ENCODE data around the gene RXRB.

The RXRB gene

DNA sequence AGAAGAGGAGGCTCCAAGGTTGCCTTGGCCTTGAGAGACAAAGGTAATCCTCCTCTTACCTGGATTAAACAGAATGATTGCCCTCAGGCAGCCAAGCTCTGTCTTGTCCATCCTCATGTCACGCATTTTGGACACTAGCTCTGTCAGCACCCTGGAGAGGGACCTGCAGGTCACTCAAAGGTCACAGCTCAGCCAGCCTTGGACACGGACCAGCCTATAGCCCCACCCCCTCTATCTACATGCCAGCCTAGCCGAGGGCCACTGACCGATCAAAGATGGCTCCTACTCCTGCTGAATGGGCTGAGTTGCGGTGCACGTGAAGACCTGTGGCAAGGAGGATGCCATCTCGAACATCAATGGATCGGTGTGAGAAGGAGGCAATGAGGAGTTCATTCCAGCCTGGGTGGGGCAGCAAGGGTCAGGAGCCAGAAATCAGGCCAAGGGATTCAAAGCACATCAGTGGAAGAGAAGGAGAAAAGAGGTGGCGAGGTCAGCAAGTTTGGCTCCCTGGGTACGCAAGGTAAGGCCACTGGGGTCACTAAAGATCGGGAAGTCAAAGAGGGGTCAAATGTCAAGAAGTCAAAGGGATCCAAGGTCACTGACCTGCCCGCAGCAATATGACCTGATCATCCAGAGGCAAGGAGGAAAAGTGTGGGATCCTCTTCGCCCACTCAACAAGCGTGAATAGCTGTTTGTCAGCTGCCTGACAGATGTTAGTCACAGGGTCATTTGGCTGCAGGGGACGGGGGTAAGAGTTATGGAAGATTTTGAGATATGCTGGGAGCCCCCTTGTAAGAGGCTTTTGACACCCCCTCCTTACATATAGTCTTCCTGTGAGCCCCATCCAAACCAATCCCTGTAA is 4.9 kb downstream of the RXRB start:
- DNase-seq: no peak

- no peak for DNase-seq
Observed at GRCh38 chr6:33194431-33194979, 6.0 kb downstream of the RXRB start.

DNA sequence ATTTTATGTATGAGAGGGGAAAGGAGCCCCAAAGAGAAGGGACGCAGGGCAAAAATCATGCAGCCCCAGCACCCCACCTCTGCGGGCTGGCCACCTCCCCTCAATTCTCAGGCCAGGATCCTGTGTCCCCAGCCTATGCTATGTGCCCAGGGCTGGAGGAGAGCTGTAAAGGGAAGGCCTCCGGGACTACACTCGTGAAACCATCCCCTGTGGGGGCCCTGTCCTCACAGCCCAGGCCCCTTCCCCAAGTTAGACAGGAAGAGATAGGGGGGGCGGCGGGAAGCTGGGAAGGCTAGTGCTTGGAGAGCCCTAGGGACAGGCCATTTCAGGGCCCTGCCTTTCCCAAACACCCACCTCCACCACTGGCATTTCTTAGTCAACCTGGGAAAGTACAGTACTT is 6.8 kb downstream of the RXRB start:
- no peak for DNase-seq

DNA sequence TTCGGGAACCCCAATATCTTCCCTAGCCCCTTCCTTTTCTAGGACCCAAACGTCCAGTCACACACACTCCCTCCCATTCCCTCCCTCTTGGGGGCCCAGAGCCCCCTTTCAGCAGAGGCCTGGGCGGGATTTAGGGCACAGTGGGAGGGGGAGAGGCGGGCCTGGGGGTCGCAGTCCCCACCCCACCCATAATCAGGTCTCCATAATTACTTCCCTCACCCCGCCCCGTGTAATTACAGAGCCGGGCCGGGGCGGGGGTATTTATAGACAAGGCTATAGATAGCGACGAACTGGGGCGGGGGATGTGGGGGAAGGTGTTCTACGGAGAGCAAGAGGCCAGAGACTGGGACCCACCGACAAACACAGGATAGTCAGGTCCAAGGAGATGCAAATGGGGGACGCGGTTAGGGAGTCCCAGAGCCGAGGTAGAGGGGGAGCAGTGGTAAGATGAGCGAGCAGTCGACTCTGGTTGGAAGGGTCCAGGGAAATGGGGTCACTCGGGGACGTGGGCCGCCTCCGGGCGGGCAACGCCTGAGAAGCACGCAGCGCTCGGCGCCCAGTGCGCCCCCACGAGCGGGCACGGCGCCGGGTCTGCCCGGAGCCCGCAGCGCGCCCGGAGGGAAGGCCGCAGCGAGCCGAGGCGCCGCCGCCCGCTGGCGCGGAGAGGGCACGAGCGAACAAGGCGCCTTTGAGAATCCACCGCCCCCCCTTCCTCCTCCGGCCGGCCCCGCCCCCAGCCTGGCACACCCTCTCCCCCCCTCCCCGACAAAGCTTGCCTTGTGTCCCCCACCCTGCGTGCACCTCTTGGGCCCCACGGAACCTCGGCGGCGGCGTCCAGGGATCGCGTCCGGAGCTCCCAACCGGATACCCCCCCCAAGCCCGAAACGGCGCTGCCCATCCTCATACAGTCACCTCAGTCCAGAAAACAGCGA is 7.5 kb downstream of the RXRB start:
- DNase-seq: peak in 2 of 5 donors; percentile 17 to 26

GRCh38 chr6:33192105-33192646 is 8.3 kb downstream of the RXRB start, which contains the start of gene COL11A2:
COL11A2 (minus strand) TSS chr6:33192467; CDS start chr6:33192240, 227 bp downstream.
- peak in 2 of 5 donors; percentile 27 to 28 for DNase-seq

DNA sequence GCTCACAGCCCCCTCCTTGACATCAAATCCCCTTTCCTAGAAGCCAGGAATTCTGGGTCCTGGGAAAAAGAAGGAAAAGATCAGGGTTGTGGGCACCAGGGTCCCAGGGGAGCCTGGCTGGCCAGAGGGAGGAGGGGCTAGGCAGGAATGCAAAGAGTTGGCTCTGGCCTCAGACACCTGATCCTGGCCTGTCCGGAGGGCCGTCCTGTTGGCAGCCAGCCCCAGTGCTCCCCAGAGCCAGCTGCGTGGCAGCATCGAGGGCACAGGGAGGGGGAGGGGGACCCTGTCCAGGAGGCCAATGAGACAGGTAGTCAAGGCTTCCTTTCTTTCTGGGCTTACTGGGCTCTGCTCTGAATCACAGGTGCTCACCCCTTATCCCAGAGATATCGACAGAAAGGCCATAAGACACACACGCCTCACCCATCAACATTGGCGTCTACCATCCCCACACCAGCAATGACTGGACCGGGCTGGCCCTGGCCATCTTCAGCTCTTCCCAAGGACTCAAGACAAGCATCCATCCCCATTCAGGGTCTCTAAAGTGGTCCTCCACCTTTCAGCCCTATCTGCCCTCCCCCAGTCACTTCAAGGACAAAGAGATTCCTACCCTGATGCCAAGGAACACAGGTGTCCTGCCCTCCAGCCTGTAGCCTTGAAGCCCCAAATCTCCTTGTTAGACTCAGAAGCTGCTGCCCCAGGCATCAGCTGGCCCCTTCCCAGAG is 8.9 kb downstream of the RXRB start:
- no peak for DNase-seq

DNA sequence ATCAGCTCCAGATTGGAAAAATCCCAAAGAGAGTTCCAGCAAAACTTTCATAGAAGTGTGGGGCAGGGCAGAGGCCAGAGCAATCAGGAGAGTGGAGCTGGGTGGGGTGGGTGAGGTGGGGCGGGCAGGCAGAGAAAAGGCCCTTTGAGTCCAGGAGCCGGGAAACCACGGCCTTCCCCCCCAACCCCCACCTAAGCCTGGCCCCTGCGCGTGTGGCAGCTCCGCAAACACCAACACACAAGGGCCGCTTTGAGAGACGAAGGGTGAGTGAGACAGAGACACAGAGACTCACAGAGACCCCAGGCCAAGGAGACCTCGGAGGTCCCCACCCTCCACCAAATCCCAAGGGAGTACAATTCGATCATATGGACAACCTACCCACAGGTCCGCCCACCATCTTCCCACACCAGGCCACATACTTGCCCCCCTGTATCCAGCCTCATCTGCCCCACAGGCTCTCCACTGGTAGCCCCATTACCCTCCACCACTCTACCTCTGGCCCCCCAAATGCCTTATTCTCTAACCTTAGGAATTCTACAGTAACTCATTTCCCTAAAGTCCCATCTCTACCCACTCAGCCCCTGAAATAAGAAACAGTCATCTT is 9.9 kb downstream of the RXRB start:
- DNase-seq: no peak

DNA sequence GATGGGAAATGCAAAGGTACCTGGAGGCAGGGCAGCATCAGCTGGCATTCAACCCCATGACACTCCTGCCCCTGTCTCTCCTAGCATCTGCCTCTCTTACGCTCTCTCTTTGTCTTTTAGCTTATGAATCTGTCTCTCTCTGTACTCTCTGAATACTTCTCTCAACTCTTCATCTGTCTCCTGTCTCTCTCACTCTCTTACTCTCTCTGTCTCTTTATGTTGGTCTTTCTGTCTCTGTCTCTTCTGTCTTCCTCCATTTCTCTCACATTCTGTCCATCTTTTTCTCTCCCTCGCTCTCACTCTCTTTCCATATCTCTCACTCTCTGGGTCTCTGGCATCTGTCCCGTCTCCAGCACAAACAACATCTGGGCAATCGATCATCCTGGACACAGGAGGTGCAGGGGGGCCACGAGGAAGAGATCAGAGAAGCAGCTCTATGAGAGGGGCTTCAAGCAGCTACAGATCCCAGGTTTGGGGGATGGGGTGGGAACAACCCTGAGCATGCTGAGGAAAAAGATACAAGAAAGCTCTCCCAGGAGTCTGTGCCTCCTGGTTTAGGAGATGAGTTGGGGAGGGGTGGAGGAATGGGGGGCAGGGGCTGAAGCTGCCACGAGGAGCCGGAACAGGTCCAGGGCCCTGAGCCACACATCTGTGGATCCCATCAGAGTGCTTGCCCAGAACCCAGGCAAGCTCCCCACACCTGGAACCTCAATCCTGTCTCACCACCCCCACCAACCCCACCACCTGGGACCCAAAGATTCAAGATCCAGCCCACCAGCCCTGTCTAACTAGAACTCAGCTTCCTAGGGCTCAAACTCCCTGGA is 10.6 kb downstream of the RXRB start:
- no peak for DNase-seq

DNA sequence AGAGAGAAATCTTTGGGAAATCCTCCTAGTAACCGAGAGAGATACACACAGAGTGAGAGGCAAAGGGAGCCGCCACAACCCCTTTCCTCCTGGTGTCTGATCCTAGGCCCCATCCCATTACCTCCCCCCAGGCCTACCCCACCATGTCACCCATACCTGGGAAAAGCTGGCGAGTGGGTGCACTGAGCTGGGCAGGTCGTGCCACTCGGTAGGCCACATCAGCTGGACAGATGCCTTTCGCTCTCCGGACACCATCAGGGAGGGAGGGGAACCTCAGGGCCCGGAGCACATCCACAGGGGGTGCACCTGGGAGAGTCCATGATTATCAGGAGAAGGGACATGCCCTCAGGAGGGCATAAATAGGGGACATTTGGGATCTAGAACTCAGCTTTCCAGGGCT is 11.3 kb downstream of the RXRB start:
- no peak for DNase-seq

GRCh38 chr6:33187809-33188208 is 12.7 kb downstream of the RXRB start:
- no peak for DNase-seq

DNA sequence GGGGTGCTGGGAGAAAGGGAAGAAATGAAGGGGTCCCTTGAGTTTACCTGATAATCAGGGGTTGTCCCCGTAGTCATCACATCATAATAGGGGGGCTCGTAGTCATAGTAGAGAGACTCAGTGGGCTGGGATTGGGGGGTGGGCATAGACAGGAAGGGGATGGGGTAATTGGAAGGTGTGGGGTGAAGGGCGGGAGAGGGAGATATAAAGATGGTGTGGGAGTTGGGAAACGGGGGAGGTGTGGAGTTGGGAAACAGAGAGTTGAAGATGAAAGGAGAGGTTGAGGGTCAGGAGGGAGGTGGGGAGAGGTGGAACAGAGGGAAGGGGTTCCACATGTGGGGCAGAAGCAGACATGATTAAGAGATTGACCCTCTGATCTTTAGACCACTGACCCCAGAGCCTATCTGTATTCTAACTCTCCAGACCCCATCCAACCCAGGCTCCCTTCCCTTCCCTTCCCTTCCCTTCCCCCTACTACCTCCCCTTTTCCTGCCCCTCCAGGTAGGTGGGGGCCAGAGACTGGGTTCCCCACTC is 14.7 kb downstream of the RXRB start:
- no peak for DNase-seq

DNA sequence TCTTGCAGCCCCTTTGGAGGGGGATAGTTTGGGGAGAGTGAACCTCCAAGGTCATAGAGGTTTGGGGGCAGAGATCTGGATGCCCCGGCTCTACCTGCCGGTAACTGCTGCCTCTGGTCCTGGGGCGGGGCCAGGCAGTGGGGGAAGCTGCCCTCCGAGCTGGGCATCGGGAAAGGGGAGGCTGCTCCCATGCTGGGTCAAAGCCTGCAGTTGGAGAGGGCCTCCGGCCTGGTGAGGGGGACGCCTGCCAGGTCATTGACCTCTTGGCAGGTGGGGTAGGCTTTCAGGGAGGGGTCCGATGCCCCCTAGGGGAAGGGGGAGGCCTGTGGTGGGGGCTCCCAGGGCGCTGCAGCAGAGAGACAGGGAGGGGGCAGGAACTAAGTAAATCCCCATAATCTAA is 15.3 kb downstream of the RXRB start:
- no peak for DNase-seq

- DNase-seq: peak in 1 of 5 donors; percentile 59
Observed at GRCh38 chr6:33183071-33183683, 17.3 kb downstream of the RXRB start.

DNA sequence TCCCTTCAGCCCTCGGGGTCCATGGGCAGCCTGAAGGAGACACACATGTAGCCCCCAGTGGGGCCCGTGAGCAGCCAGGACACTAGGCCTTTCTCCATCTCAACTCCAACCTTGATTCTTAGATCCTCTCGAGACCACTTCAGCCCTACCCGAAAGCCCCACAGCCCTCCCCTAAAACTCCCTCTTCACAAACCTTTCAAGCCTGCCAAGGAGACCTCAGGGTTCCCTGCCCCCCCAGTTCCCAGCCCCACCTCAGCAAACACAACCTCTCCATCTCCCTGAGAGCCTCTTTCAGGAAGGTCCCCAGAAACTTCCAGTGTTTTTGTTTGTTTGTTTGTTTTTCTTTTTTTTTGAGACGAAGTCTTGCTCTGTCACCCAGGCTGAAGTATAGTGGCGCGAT is 19.3 kb downstream of the RXRB start:
- DNase-seq: no peak

DNA sequence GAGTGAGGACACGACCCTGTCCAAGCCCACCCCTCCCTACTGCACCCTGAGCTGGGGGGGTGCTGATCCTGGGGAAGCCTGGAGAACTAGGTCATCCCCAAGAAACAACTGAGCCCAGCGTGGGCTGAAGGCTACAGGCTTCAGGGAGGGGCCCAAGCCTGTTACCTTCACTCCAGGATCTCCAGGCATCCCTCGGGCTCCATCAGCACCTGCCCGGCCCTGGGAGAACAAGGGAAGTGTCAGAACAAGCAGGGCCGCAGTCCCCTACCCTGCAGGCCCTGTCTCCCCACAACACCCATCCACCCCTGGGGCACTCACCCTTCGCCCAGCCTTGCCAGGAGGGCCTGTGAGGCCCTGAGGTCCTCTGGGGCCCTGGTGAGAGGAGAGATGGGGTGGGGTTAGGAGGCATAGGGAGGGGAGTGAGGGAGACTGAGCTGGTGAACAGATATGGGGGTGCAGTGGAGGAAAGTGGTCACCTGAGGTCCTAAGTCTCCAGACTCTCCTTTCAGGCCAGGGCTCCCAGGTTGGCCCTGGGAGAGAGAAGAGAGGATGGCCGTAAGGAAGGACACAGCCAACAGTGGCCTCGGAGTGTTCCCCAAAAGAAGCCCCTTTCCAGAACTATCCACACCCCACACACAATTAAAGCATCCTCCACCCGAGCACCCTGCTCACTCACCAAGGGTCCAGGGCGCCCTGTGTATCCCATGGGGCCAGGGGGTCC is 21.6 kb downstream of the RXRB start:
- DNase-seq: no peak

GRCh38 chr6:33177552-33178446 is 22.7 kb downstream of the RXRB start:
- no peak for DNase-seq

- DNase-seq: no peak
Observed at GRCh38 chr6:33176906-33177305, 23.6 kb downstream of the RXRB start.

DNA sequence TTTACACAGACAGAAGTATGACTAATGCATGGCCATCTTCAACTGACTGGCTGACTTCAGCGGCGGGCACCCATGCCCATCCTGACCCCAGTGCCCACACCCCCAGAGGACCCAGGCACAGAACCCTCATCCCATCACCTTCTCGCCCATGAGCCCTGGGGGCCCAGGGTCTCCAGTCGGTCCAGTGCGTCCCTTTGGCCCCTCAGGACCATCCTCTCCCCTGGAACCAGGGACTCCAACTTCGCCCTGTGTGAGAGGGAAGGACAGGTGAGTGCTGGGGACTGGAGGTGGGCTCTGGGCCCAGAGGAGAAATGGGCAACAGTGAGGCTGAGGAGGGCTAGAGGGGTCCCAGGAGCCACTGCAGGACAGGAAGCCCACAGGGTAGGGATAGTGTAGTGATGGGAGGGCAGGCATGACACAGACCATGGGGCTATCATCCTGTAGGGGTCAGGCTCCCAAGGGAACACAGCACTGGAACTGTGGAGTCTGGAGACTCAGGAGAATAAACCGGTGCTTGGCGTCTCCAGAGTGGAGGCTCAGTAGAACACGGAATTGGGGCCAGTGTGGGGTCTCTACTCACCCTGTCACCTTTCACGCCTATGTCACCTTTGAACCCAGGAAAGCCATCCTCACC is 24.9 kb downstream of the RXRB start:
- DNase-seq: no peak
